Glutamatergic neuron (in vitro differentiated cells): ENCODE data around the gene HOXA11. TPM values are rescaled to one million over a fixed set of nuclear protein-coding genes. Genes with fewer than 3 reads are reported as not detected.

Experiments used
- DNase-seq: peaks from one replicate; pipeline ENCODE4 v3.0.0; 2022
- H3K27ac Mint-ChIP-seq: one replicate; pipeline ENCODE4 v1.8.0; 2020; ENCODE audit warnings: mild to moderate bottlenecking, mixed read lengths, inconsistent platforms; ENCODE audit not compliant: unreplicated experiment
- H3K27me3 Mint-ChIP-seq: one replicate; pipeline ENCODE4 v1.8.0; 2020; ENCODE audit warnings: mild to moderate bottlenecking, moderate library complexity, mixed read lengths, inconsistent platforms; ENCODE audit not compliant: unreplicated experiment
- H3K36me3 Mint-ChIP-seq: one replicate; pipeline ENCODE4 v1.8.0; 2020; ENCODE audit warnings: mild to moderate bottlenecking, mixed read lengths, inconsistent platforms; ENCODE audit not compliant: unreplicated experiment
- H3K4me1 Mint-ChIP-seq: one replicate; pipeline ENCODE4 v1.8.0; 2020; ENCODE audit warnings: mild to moderate bottlenecking, low read depth, mixed read lengths, inconsistent platforms; ENCODE audit not compliant: unreplicated experiment
- H3K4me3 Mint-ChIP-seq: one replicate; pipeline ENCODE4 v1.8.0; 2020; ENCODE audit warnings: mild to moderate bottlenecking, mixed read lengths, inconsistent platforms; ENCODE audit not compliant: unreplicated experiment
- H3K9me3 Mint-ChIP-seq: one replicate; pipeline ENCODE4 v1.8.0; 2020; ENCODE audit warnings: mild to moderate bottlenecking, moderate library complexity, mixed read lengths, inconsistent platforms; ENCODE audit not compliant: unreplicated experiment
- CTCF ChIP-seq: fragments of 200-600 bp; sonication (generic); IDR thresholded peaks from one replicate; pipeline ENCODE4 v1.5.0; 2021; ENCODE audit not compliant: partially characterized antibody, unreplicated experiment
- microRNA-seq: library from miRNA; unstranded; fragments of <30 nt; microRNA quantifications from one replicate; pipeline ENCODE4, GENCODE V29; 2020; ENCODE audit not compliant: unreplicated experiment
- total RNA-seq: library from RNA; stranded (reverse); fragmentation: NEBNext Ultra II Directional; extraction: Animal tissue kit (Norgen Biotek cat#: 25700); gene quantifications from one replicate; pipeline ENCODE4 v1.2.1, GENCODE V29; 2021; ENCODE audit not compliant: unreplicated experiment

HOXA11 gene
- total RNA-seq, 1 donor from 2014 or later, result not detected

- no peaks in the 10 kb centered on the region for H3K4me1 Mint-ChIP-seq
- no peak for TF ChIP-seq CTCF
- H3K36me3 Mint-ChIP-seq, result no peaks in the 10 kb centered on the region
- H3K27me3 Mint-ChIP-seq, result peaks cover 36% of the 10 kb centered on the region
- no peak for DNase-seq
- no peak overlapping the region for H3K27ac Mint-ChIP-seq
- H3K9me3 Mint-ChIP-seq, result peaks cover 5% of the 10 kb centered on the region
- no peak overlapping the region for H3K4me3 Mint-ChIP-seq
Observed at GRCh38 chr7:27132214-27132613, 52.8 kb downstream of the HOXA11 start.

- Mint-ChIP-seq H3K4me3 (peak overlapping the region; percentile 69), H3K36me3 (no peaks in the 10 kb centered on the region), H3K9me3 (peaks cover 5% of the 10 kb centered on the region), H3K27ac (no peak overlapping the region), H3K4me1 (no peaks in the 10 kb centered on the region), H3K27me3 (peaks cover 35% of the 10 kb centered on the region)
- TF ChIP-seq CTCF, result no peak
- DNase-seq, result no peak
Observed at GRCh38 chr7:27131390-27131819, 53.6 kb downstream of the HOXA11 start.

Small RNAs within 50 kb of the gene (microRNA-seq; reads per million reads assigned to microRNA genes)
- gene MIR196B, result 3.0 reads per million, percentile 22 among the genes with 10 or more reads in this experiment

Other genes with a start within 250 kb of the HOXA11 start
- not detected for gene HOXA1, start 89.2 kb downstream of the HOXA11 start, total RNA-seq
- not detected for gene HOXA2, start 82.5 kb downstream of the HOXA11 start, total RNA-seq
- gene HOXA4, start 54.5 kb downstream of the HOXA11 start, total RNA-seq, result not detected
- gene HOXA5, start 41.6 kb downstream of the HOXA11 start, total RNA-seq, result not detected
- not detected for gene HOXA6, start 37.5 kb downstream of the HOXA11 start, total RNA-seq
- gene HOXA3, start 32.6 kb downstream of the HOXA11 start, total RNA-seq, result not detected
- gene HOXA7, start 28.6 kb downstream of the HOXA11 start, total RNA-seq, result not detected
- not detected for gene HOXA9, start 19.7 kb downstream of the HOXA11 start, total RNA-seq
- gene HOXA10, start 10.9 kb downstream of the HOXA11 start, total RNA-seq, result not detected
- not detected for gene HOXA13, start 14.9 kb upstream of the HOXA11 start, total RNA-seq
- 7.1 TPM for gene EVX1, start 57.6 kb upstream of the HOXA11 start, total RNA-seq